Vagina (tissue), 2 donors: Measurements from ENCODE around the gene INSIG2.

Experiments used
- CTCF ChIP-seq, 3 experiments: fragments of 450-650 bp in 2 of 3; fragments of 200-600 bp in 1 of 3; sonication (generic) in 1 of 3; IDR thresholded peaks; one replicate each; pipeline ENCODE4 v1.5.1; 2017 to 2019; ENCODE audit warnings: antibody characterized with exemption in 3 of 3, mild to moderate bottlenecking in 2 of 3, moderate library complexity in 2 of 3
- POLR2A ChIP-seq, 2 donors: fragments of 450-650 bp; IDR thresholded peaks; one replicate each; pipeline ENCODE4 v1.6.1; 2017; ENCODE audit warnings: antibody characterized with exemption in 2 of 2, mild to moderate bottlenecking in 2 of 2, moderate library complexity in 2 of 2
- POLR2AphosphoS5 ChIP-seq, 2 donors: sonication (generic); formaldehyde crosslinking; IDR thresholded peaks; one replicate each; pipeline ENCODE4 v1.9.0; 2017; ENCODE audit warnings: antibody characterized with exemption in 2 of 2, mild to moderate bottlenecking in 2 of 2, low read depth in 1 of 2; ENCODE audit not compliant: insufficient read depth in 1 of 2

GRCh38 chr2:118078734-118079133, 9.5 kb upstream of the INSIG2 start:
- TF ChIP-seq CTCF (IDR thresholded peaks at IDR 0.05) (no peak), POLR2AphosphoS5 (IDR thresholded peaks at IDR 0.05; ENCODE audit: insufficient read depth in 1 of 2, low read depth in 1 of 2) (no peak), POLR2A (IDR thresholded peaks at IDR 0.05) (no peak)
